ENCODE data around the gene EFTUD2. TPM values are rescaled to one million over a fixed set of nuclear protein-coding genes. Genes with fewer than 3 reads are reported as not detected.
A peak's percentile ranks its signal among the peaks of the same experiment; 100 is the strongest.
"Not testable (repeated sequence)": the region's sequence is repeated elsewhere in the genome, so short reads cannot be mapped to it uniquely, and the experiment has no call there.

The EFTUD2 gene
- total and polyA plus RNA-seq, 2 donors, result 44.0 to 65.8 TPM

- Histone ChIP-seq H3K27ac (ENCODE audit: low read depth in 1 of 2, low read length in 1 of 2) (no peak overlapping the region), H3K27me3 (ENCODE audit: control insufficient read depth in 2 of 2, insufficient read depth in 1 of 2, low read length in 1 of 2) (peaks cover 24 to 57% of the 10 kb centered on the region in 2 donors), H3K36me3 (ENCODE audit: control insufficient read depth in 2 of 2, insufficient read depth in 2 of 2, low read length in 1 of 2) (no peaks in the 10 kb centered on the region), H3K4me1 (ENCODE audit: control insufficient read depth in 2 of 2, insufficient read depth in 2 of 2, low read length in 2 of 2) (peaks cover 3 to 5% of the 10 kb centered on the region in 2 donors), H3K4me3 (ENCODE audit: low read length in 2 of 2) (no peak overlapping the region), H3K9me3 (ENCODE audit: control insufficient read depth in 2 of 2, insufficient read depth in 1 of 2, low read length in 1 of 2) (no peaks in the 10 kb centered on the region)
- 92% methylated on average over 5 of the region's 5 CpGs for WGBS
- DNase-seq (ENCODE audit: low read depth in 6 of 9, low spot score in 9 of 9), result no peak
Observed at GRCh38 chr17:44832805-44833204, 66.4 kb downstream of the EFTUD2 start.

DNA sequence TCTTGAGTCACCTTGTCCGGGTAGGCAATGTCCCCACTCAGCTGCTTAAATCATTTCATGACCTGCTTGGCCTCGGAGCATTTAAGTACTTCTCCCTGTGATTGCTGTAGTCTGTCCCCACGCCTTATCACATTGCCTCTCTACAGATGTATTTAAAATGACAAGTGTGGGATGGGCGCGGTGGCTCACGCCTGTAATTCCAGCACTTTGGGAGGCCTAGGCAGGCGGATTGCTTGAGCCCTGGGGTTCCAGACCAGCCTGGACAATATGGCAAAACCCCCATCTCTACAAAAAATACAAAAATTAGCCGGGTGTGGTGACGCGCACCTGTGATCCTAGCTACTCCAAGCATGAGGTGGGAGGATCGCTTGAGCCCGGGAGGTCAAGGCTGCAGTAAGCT lies 67.9 kb downstream of the EFTUD2 start:
- 79% methylated on average over 12 of the region's 12 CpGs for WGBS
- DNase-seq (ENCODE audit: low read depth in 6 of 9, low spot score in 9 of 9), result no peak
- H3K27ac ChIP-seq (ENCODE audit: low read depth in 1 of 2, low read length in 1 of 2), result no peak overlapping the region

GRCh38 chr17:44830359-44831288 lies 68.6 kb downstream of the EFTUD2 start:
- no peaks in the 10 kb centered on the region for H3K9me3 ChIP-seq (ENCODE audit: control insufficient read depth in 2 of 2, insufficient read depth in 1 of 2, low read length in 1 of 2)
- H3K27ac ChIP-seq (ENCODE audit: low read depth in 1 of 2, low read length in 1 of 2), result no peak overlapping the region
- no peak for DNase-seq (ENCODE audit: low read depth in 6 of 9, low spot score in 9 of 9)
- 5% methylated on average over 58 of the region's 58 CpGs for WGBS
- peak overlapping the region; percentile 24 to 63 for H3K4me3 ChIP-seq (ENCODE audit: low read length in 2 of 2)
- H3K27me3 ChIP-seq (ENCODE audit: control insufficient read depth in 2 of 2, insufficient read depth in 1 of 2, low read length in 1 of 2), result peaks cover 32 to 76% of the 10 kb centered on the region in 2 donors
- peaks cover 3 to 5% of the 10 kb centered on the region in 2 donors for H3K4me1 ChIP-seq (ENCODE audit: control insufficient read depth in 2 of 2, insufficient read depth in 2 of 2, low read length in 2 of 2)
- no peaks in the 10 kb centered on the region for H3K36me3 ChIP-seq (ENCODE audit: control insufficient read depth in 2 of 2, insufficient read depth in 2 of 2, low read length in 1 of 2)

More for the DNA sequence above, 67.9 kb downstream of the EFTUD2 start:
- H3K4me3 ChIP-seq (ENCODE audit: low read length in 2 of 2), result no peak overlapping the region
- H3K36me3 ChIP-seq (ENCODE audit: control insufficient read depth in 2 of 2, insufficient read depth in 2 of 2, low read length in 1 of 2), result no peaks in the 10 kb centered on the region
- H3K9me3 ChIP-seq (ENCODE audit: control insufficient read depth in 2 of 2, insufficient read depth in 1 of 2, low read length in 1 of 2), result no peaks in the 10 kb centered on the region
- H3K27me3 ChIP-seq (ENCODE audit: control insufficient read depth in 2 of 2, insufficient read depth in 1 of 2, low read length in 1 of 2), result peaks cover 28 to 70% of the 10 kb centered on the region in 2 donors
- peaks cover 3 to 5% of the 10 kb centered on the region in 2 donors for H3K4me1 ChIP-seq (ENCODE audit: control insufficient read depth in 2 of 2, insufficient read depth in 2 of 2, low read length in 2 of 2)

DNA sequence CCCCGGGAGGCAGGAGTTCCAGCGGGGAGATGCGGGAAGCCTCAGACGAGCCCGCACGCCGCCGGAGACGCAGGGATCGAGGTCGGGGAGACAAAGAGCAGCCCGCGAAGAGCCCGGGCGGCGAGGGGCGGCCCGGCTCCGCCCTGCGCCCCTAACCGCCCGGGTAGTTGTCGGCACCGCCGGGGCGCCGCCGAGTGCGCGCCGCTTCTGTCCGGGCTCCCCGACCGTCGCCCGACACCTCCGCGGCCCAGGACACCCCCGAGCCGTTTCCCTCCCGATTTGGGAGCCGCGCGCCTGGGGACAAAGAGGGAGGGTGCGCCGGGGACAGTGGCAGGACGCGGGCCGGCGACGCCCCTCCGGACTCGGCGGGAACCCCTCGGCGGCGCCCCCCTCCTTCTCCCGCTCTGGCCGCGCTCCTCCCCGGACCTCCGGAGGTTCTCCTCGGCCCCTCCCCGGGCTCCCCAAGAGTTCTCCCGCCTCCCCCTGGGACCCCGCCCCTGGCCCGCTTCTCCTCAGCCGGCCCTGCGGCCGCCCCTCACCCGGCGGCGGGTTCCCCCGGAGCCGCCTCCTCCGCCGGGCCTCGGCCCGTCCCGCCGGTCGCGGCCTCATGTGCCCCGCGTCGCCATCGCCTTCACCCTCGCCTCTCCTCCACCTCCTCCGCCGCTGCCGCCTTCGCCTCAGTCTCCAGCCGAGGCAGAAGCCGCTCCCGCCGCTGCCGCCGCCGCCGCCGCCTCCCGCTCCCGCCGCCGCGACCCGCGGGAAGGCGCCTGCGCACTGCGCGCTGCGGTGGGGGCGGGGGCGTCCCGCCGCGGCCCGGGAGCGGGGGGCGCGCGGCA lies 69.5 kb downstream of the EFTUD2 start, which contains the start of gene GJC1:
Gene GJC1, minus strand, starts transcription at position 765 of the 836 bp plus-strand sequence. CDS start 24,470 bp downstream, outside the sequence.
- peak within 1 kb of the TSS; percentile 37 to 63 for H3K4me3 ChIP-seq (ENCODE audit: low read length in 2 of 2)
- H3K9me3 ChIP-seq (ENCODE audit: control insufficient read depth in 2 of 2, insufficient read depth in 1 of 2, low read length in 1 of 2), result no peaks in the 10 kb centered on the region
- H3K4me1 ChIP-seq (ENCODE audit: control insufficient read depth in 2 of 2, insufficient read depth in 2 of 2, low read length in 2 of 2), result peaks cover 3 to 5% of the 10 kb centered on the region in 2 donors
- peak within 1 kb of the TSS in 1 of 2 donors; percentile 18 for H3K27ac ChIP-seq (ENCODE audit: low read depth in 1 of 2, low read length in 1 of 2)
- peak in 1 of 9 donors; percentile 27 for DNase-seq (ENCODE audit: low read depth in 6 of 9, low spot score in 9 of 9)
- under 1% methylated on average over 123 of the region's 123 CpGs for WGBS
- H3K36me3 ChIP-seq (ENCODE audit: control insufficient read depth in 2 of 2, insufficient read depth in 2 of 2, low read length in 1 of 2), result no peaks in the 10 kb centered on the region
- peaks cover 32 to 80% of the 10 kb centered on the region in 2 donors for H3K27me3 ChIP-seq (ENCODE audit: control insufficient read depth in 2 of 2, insufficient read depth in 1 of 2, low read length in 1 of 2)

- H3K27ac ChIP-seq (ENCODE audit: low read depth in 1 of 2, low read length in 1 of 2), result no peak overlapping the region
- H3K9me3 ChIP-seq (ENCODE audit: control insufficient read depth in 2 of 2, insufficient read depth in 1 of 2, low read length in 1 of 2), result no peaks in the 10 kb centered on the region
- H3K27me3 ChIP-seq (ENCODE audit: control insufficient read depth in 2 of 2, insufficient read depth in 1 of 2, low read length in 1 of 2), result peaks cover 32 to 77% of the 10 kb centered on the region in 2 donors
- 4% methylated on average over 21 of the region's 21 CpGs for WGBS
- peak overlapping the region; percentile 37 to 63 for H3K4me3 ChIP-seq (ENCODE audit: low read length in 2 of 2)
- peaks cover 3 to 5% of the 10 kb centered on the region in 2 donors for H3K4me1 ChIP-seq (ENCODE audit: control insufficient read depth in 2 of 2, insufficient read depth in 2 of 2, low read length in 2 of 2)
- H3K36me3 ChIP-seq (ENCODE audit: control insufficient read depth in 2 of 2, insufficient read depth in 2 of 2, low read length in 1 of 2), result no peaks in the 10 kb centered on the region
- DNase-seq (ENCODE audit: low read depth in 6 of 9, low spot score in 9 of 9), result peak in 4 of 9 donors; percentile 6 to 65 (median 30)
Observed at GRCh38 chr17:44828919-44829522, 70.2 kb downstream of the EFTUD2 start.

GRCh38 chr17:44827863-44828262 lies 71.4 kb downstream of the EFTUD2 start:
- Histone ChIP-seq H3K27me3 (ENCODE audit: control insufficient read depth in 2 of 2, insufficient read depth in 1 of 2, low read length in 1 of 2) (peaks cover 32 to 72% of the 10 kb centered on the region in 2 donors), H3K4me3 (ENCODE audit: low read length in 2 of 2) (no peak overlapping the region), H3K9me3 (ENCODE audit: control insufficient read depth in 2 of 2, insufficient read depth in 1 of 2, low read length in 1 of 2) (no peaks in the 10 kb centered on the region), H3K27ac (ENCODE audit: low read depth in 1 of 2, low read length in 1 of 2) (no peak overlapping the region), H3K4me1 (ENCODE audit: control insufficient read depth in 2 of 2, insufficient read depth in 2 of 2, low read length in 2 of 2) (peaks cover 3 to 5% of the 10 kb centered on the region in 2 donors), H3K36me3 (ENCODE audit: control insufficient read depth in 2 of 2, insufficient read depth in 2 of 2, low read length in 1 of 2) (no peaks in the 10 kb centered on the region)
- whole genome bisulfite sequencing, result 79% methylated on average over 1 of the region's 1 CpG
- no peak for DNase-seq (ENCODE audit: low read depth in 6 of 9, low spot score in 9 of 9)

GRCh38 chr17:44826123-44826790 lies 73.0 kb downstream of the EFTUD2 start:
- Histone ChIP-seq H3K27me3 (ENCODE audit: control insufficient read depth in 2 of 2, insufficient read depth in 1 of 2, low read length in 1 of 2) (peaks cover 32 to 56% of the 10 kb centered on the region in 2 donors), H3K9me3 (ENCODE audit: control insufficient read depth in 2 of 2, insufficient read depth in 1 of 2, low read length in 1 of 2) (no peaks in the 10 kb centered on the region)
- no peak for DNase-seq (ENCODE audit: low read depth in 6 of 9, low spot score in 9 of 9)

GRCh38 chr17:44825236-44825635 lies 74.0 kb downstream of the EFTUD2 start:
- DNase-seq (ENCODE audit: low read depth in 6 of 9, low spot score in 9 of 9); H3K4me3 ChIP-seq (ENCODE audit: low read length in 2 of 2); H3K36me3 ChIP-seq (ENCODE audit: control insufficient read depth in 2 of 2, insufficient read depth in 2 of 2, low read length in 1 of 2); H3K9me3 ChIP-seq (ENCODE audit: control insufficient read depth in 2 of 2, insufficient read depth in 1 of 2, low read length in 1 of 2); H3K27ac ChIP-seq (ENCODE audit: low read depth in 1 of 2, low read length in 1 of 2); H3K4me1 ChIP-seq (ENCODE audit: control insufficient read depth in 2 of 2, insufficient read depth in 2 of 2, low read length in 2 of 2): not testable (repeated sequence)
- peaks cover 22 to 46% of the 10 kb centered on the region in 2 donors for H3K27me3 ChIP-seq (ENCODE audit: control insufficient read depth in 2 of 2, insufficient read depth in 1 of 2, low read length in 1 of 2)
- WGBS, result 98% methylated on average over 9 of the region's 9 CpGs

More at GRCh38 chr17:44826123-44826790, 73.0 kb downstream of the EFTUD2 start:
- Histone ChIP-seq H3K4me3 (ENCODE audit: low read length in 2 of 2) (no peak overlapping the region), H3K4me1 (ENCODE audit: control insufficient read depth in 2 of 2, insufficient read depth in 2 of 2, low read length in 2 of 2) (peaks cover 3 to 5% of the 10 kb centered on the region in 2 donors), H3K36me3 (ENCODE audit: control insufficient read depth in 2 of 2, insufficient read depth in 2 of 2, low read length in 1 of 2) (no peaks in the 10 kb centered on the region), H3K27ac (ENCODE audit: low read depth in 1 of 2, low read length in 1 of 2) (no peak overlapping the region)
- WGBS, result 95% methylated on average over 15 of the region's 15 CpGs

Data from thymus (tissue), 11 donors.